ENCODE measurements around the gene PNPT1.

GRCh38 chr2:55590810-55591440 is 102.7 kb downstream of the PNPT1 start:
- TF ChIP-seq POLR2A (IDR thresholded peaks at IDR 0.05) (no peak), CTCF (IDR thresholded peaks at IDR 0.05) (no peak), EP300 (IDR thresholded peaks at IDR 0.05) (no peak)
